GM21367 (cell line): Measurements from ENCODE around the gene KIAA1614.
A peak's percentile ranks its signal among the peaks of the same experiment; 100 is the strongest.
"Not testable (repeated sequence)": the region's sequence is repeated elsewhere in the genome, so short reads cannot be mapped to it uniquely, and the experiment has no call there.

Experiments
- ATAC-seq: cut with Tn5 transposase; IDR thresholded peaks from one replicate; pipeline ENCODE4 v1.9.1; 2021; ENCODE audit not compliant: unreplicated experiment

The KIAA1614 gene

GRCh38 chr1:180954005-180954800 is 41.5 kb downstream of the KIAA1614 start:
- ATAC-seq, result peak; percentile 69

- ATAC-seq, result no peak
Observed at GRCh38 chr1:180954801-180955165, 42.1 kb downstream of the KIAA1614 start.

- ATAC-seq, result no peak
Observed at GRCh38 chr1:180956028-180956640, 43.4 kb downstream of the KIAA1614 start.

- ATAC-seq, result not testable (repeated sequence)
Observed at GRCh38 chr1:180959620-180960019, 46.9 kb downstream of the KIAA1614 start.

GRCh38 chr1:180961622-180962021 is 48.9 kb downstream of the KIAA1614 start:
- no peak for ATAC-seq

GRCh38 chr1:180962178-180962577 is 49.5 kb downstream of the KIAA1614 start:
- ATAC-seq, result no peak

- no peak for ATAC-seq
Observed at GRCh38 chr1:180964056-180964455, 51.4 kb downstream of the KIAA1614 start.

- no peak for ATAC-seq
Observed at GRCh38 chr1:180964595-180964994, 51.9 kb downstream of the KIAA1614 start.

- ATAC-seq, result no peak
Observed at GRCh38 chr1:180966312-180966711, 53.6 kb downstream of the KIAA1614 start.

- ATAC-seq, result no peak
Observed at GRCh38 chr1:180966744-180967536, 54.2 kb downstream of the KIAA1614 start.

GRCh38 chr1:180967558-180967957 is 54.9 kb downstream of the KIAA1614 start:
- ATAC-seq, result no peak

- not testable (repeated sequence) for ATAC-seq
Observed at GRCh38 chr1:180968834-180969233, 56.1 kb downstream of the KIAA1614 start.

GRCh38 chr1:180969434-180969833 is 56.7 kb downstream of the KIAA1614 start:
- no peak for ATAC-seq

GRCh38 chr1:180970333-180971079 is 57.8 kb downstream of the KIAA1614 start:
- ATAC-seq, result no peak

GRCh38 chr1:180971273-180971997 is 58.7 kb downstream of the KIAA1614 start:
- ATAC-seq, result no peak

GRCh38 chr1:180973369-180973768 is 60.7 kb downstream of the KIAA1614 start:
- no peak for ATAC-seq

GRCh38 chr1:180974236-180974635 is 61.5 kb downstream of the KIAA1614 start:
- ATAC-seq, result no peak

- ATAC-seq, result no peak
Observed at GRCh38 chr1:180975551-180975950, 62.9 kb downstream of the KIAA1614 start.

GRCh38 chr1:180976191-180976590 is 63.5 kb downstream of the KIAA1614 start:
- ATAC-seq, result no peak

- no peak for ATAC-seq
Observed at GRCh38 chr1:180976732-180977357, 64.1 kb downstream of the KIAA1614 start.
